C4-2B (cell line): Measurements from ENCODE around the gene THOC7.

Experiments used
- CTCF ChIP-seq: fragments of 450-650 bp; conservative IDR thresholded peaks from 2 replicates; pipeline ENCODE4 v1.5.1; 2017; ENCODE audit warnings: mild to moderate bottlenecking
- ZFX ChIP-seq: fragments of 450-650 bp; IDR thresholded peaks from 2 replicates; pipeline ENCODE4 v1.6.1; 2017

DNA sequence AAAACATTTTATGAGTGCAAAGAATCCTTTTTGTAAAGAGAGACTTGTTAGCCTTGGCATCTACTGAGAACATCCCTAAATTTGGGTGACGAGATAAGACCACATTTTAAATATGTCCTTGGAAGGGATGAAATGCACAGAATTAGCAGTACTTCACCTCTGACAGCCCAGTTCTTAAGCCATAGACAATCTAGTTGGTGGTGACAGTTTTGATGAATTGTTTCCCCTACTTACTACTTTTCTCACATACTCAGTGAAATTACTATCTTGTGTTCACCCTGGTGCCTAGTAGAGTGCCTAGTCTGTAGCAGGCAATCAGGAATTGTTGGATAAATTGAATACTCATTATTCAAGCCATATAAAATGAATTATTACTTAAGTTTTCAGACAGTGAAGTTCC is 45.2 kb upstream of the THOC7 start:
- TF ChIP-seq CTCF (no peak), ZFX (no peak)
